22Rv1 (cell line): ENCODE measurements around the gene PACC1.
A peak's percentile ranks its signal among the peaks of the same experiment; 100 is the strongest.

Source experiments
- H3K27ac ChIP-seq: fragments of 450-650 bp; 2 replicates; pipeline ENCODE4 v1.5.1; 2017
- CTCF ChIP-seq: fragments of 450-650 bp; IDR thresholded peaks from 2 replicates; pipeline ENCODE4 v1.5.1; 2017; ENCODE audit warnings: mild to moderate bottlenecking
- ZFX ChIP-seq: fragments of 450-650 bp; IDR thresholded peaks from 2 replicates; pipeline ENCODE4 v1.6.1; 2017; ENCODE audit warnings: antibody characterized with exemption, borderline replicate concordance

Gene PACC1

GRCh38 chr1:212455803-212456528 lies 41.3 kb upstream of the PACC1 start:
- TF ChIP-seq ZFX, result no peak
- TF ChIP-seq CTCF, result peak; percentile 100
- H3K27ac ChIP-seq, result no peak overlapping the region

GRCh38 chr1:212455401-212455800 lies 40.7 kb upstream of the PACC1 start:
- TF ChIP-seq ZFX (no peak), CTCF (no peak)

DNA sequence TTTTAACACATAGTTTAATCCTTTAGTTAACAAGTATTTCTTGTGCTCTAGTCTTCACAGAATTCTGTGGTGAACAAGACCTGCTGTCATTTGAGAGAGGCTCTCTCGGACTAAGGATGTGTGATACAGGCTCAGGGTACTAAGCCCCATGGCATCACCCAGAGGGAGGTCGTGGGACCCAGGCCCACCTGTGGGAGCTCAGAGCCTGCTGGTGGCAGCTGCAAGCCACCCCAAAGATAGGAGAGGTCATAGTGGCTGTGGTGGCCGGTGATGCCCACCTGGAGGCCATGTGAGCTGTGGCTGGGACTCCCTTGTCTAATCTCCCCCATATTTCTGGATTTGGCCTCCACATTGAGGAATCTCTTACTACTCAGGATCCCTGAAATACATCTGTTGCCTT lies 40.1 kb upstream of the PACC1 start:
- TF ChIP-seq CTCF (no peak), ZFX (no peak)

More at GRCh38 chr1:212455401-212455800, 40.7 kb upstream of the PACC1 start:
- H3K27ac ChIP-seq, result no peak overlapping the region

DNA sequence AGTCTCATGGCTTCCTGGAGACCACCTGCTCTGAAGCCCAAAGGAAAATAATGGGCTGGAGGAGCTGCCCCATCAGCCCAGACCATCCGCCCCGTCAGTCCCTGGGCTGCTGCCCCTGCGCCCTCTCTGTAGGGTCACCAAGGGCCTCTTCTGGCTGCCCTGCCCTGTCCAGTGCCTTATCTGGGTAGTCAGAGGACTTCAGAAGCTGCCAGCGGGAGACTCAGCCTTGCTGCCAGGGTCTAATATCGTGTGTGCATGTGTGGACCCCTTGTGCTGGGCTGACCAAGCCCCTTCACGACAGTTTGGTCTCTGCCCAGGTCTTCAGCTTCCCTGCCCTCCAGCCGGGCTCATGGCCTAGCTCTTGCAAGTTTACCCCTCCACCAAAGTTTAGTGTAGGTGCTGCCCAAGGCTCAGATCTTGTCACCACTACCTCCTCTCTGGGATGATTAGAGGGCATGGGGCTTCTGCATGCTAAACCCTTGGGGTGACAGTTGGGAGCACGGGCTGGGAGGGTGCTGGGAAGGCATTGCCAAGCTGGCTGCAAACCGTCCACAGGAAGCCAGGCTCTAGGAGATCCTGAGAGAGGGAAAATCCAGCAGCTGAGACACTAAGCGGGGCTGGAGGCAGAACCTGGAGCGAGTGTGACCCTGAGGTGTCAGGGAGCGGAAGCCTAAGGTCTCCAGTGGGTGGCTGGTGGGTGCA lies 38.6 kb upstream of the PACC1 start:
- no peak overlapping the region for H3K27ac ChIP-seq
- TF ChIP-seq CTCF, result no peak
- TF ChIP-seq ZFX, result no peak

More for the DNA sequence above, 40.1 kb upstream of the PACC1 start:
- no peak overlapping the region for H3K27ac ChIP-seq

GRCh38 chr1:212452323-212453155 lies 37.9 kb upstream of the PACC1 start:
- no peak overlapping the region for H3K27ac ChIP-seq
- no peak for TF ChIP-seq ZFX
- TF ChIP-seq CTCF, result no peak

GRCh38 chr1:212451416-212452322 lies 37.0 kb upstream of the PACC1 start:
- no peak for TF ChIP-seq ZFX
- TF ChIP-seq CTCF, result no peak
- no peak overlapping the region for H3K27ac ChIP-seq
